ENCODE results near the gene COASY.
A peak's percentile ranks its signal among the peaks of the same experiment; 100 is the strongest.

Gene COASY

GRCh38 chr17:42586514-42587230 lies 24.7 kb downstream of the COASY start:
- TF ChIP-seq CTCF (IDR thresholded peaks at IDR 0.05; ENCODE audit: insufficient read depth, low read length, poor library complexity, severe bottlenecking) (no peak), EZH2phosphoT487 (conservative IDR thresholded peaks at IDR 0.05; ENCODE audit: low read length) (no peak)
- H3K9me2 ChIP-seq (replicated peaks; ENCODE audit: insufficient read depth, low read length): no peaks in the 10 kb centered on the region
- H3K27me3 ChIP-seq (ENCODE audit: low read length): no peaks in the 10 kb centered on the region
- H3K79me2 ChIP-seq (ENCODE audit: insufficient read depth, low read length): no peaks in the 10 kb centered on the region
- 0 out of 2 replicates have a peak, but pooled peaks cover 2% of the 10 kb centered on the region for H3K36me3 ChIP-seq (ENCODE audit: low read length)
- peak overlapping the region; percentile 83 for H3K27ac ChIP-seq (ENCODE audit: low read depth, low read length)
- H4K20me1 ChIP-seq (ENCODE audit: low read depth, low read length): no peaks in the 10 kb centered on the region
- H3K9ac ChIP-seq (ENCODE audit: low read length): peak overlapping the region; percentile 22
- peaks cover 19% of the 10 kb centered on the region for H3F3A ChIP-seq (ENCODE audit: insufficient read depth)
- H3K4me3 ChIP-seq (ENCODE audit: insufficient read depth, low read length, poor library complexity, severe bottlenecking): no peak overlapping the region
- H2AFZ ChIP-seq (ENCODE audit: low read depth, low read length, severe bottlenecking): peak overlapping the region; percentile 10
- no peaks in the 10 kb centered on the region for H3K9me3 ChIP-seq (ENCODE audit: insufficient read depth, low read length)
- peak overlapping the region; percentile 48 for H3K4me2 ChIP-seq (ENCODE audit: low read depth, low read length, poor library complexity, severe bottlenecking)

GRCh38 chr17:42590886-42591285 lies 28.9 kb downstream of the COASY start:
- Histone ChIP-seq H3K36me3 (ENCODE audit: low read length) (no peaks in the 10 kb centered on the region), H3K9ac (ENCODE audit: low read length) (no peak overlapping the region), H3K79me2 (ENCODE audit: insufficient read depth, low read length) (no peaks in the 10 kb centered on the region), H3K27ac (ENCODE audit: low read depth, low read length) (no peak overlapping the region), H3K4me2 (ENCODE audit: low read depth, low read length, poor library complexity, severe bottlenecking) (no peak overlapping the region), H3K4me3 (ENCODE audit: insufficient read depth, low read length, poor library complexity, severe bottlenecking) (no peak overlapping the region), H2AFZ (ENCODE audit: low read depth, low read length, severe bottlenecking) (no peak overlapping the region), H4K20me1 (ENCODE audit: low read depth, low read length) (no peaks in the 10 kb centered on the region), H3K9me3 (ENCODE audit: insufficient read depth, low read length) (no peaks in the 10 kb centered on the region), H3K9me2 (replicated peaks; ENCODE audit: insufficient read depth, low read length) (no peaks in the 10 kb centered on the region), H3K27me3 (ENCODE audit: low read length) (no peaks in the 10 kb centered on the region), H3F3A (ENCODE audit: insufficient read depth) (peaks cover 19% of the 10 kb centered on the region)
- TF ChIP-seq EZH2phosphoT487 (conservative IDR thresholded peaks at IDR 0.05; ENCODE audit: low read length) (no peak), CTCF (IDR thresholded peaks at IDR 0.05; ENCODE audit: insufficient read depth, low read length, poor library complexity, severe bottlenecking) (no peak)

GRCh38 chr17:42591411-42591810 lies 29.5 kb downstream of the COASY start:
- Histone ChIP-seq H3F3A (ENCODE audit: insufficient read depth) (peaks cover 16% of the 10 kb centered on the region), H3K36me3 (ENCODE audit: low read length) (no peaks in the 10 kb centered on the region), H3K4me2 (ENCODE audit: low read depth, low read length, poor library complexity, severe bottlenecking) (no peak overlapping the region), H3K9me2 (replicated peaks; ENCODE audit: insufficient read depth, low read length) (no peaks in the 10 kb centered on the region), H3K27ac (ENCODE audit: low read depth, low read length) (no peak overlapping the region), H3K4me3 (ENCODE audit: insufficient read depth, low read length, poor library complexity, severe bottlenecking) (no peak overlapping the region), H3K9ac (ENCODE audit: low read length) (no peak overlapping the region), H3K79me2 (ENCODE audit: insufficient read depth, low read length) (0 out of 2 replicates have a peak, but pooled peaks cover 1% of the 10 kb centered on the region), H3K9me3 (ENCODE audit: insufficient read depth, low read length) (no peaks in the 10 kb centered on the region), H3K27me3 (ENCODE audit: low read length) (no peaks in the 10 kb centered on the region), H4K20me1 (ENCODE audit: low read depth, low read length) (no peaks in the 10 kb centered on the region), H2AFZ (ENCODE audit: low read depth, low read length, severe bottlenecking) (no peak overlapping the region)
- TF ChIP-seq EZH2phosphoT487 (conservative IDR thresholded peaks at IDR 0.05; ENCODE audit: low read length) (no peak), CTCF (IDR thresholded peaks at IDR 0.05; ENCODE audit: insufficient read depth, low read length, poor library complexity, severe bottlenecking) (no peak)
